ENCODE measurements around the gene PRTN3. TPM values are rescaled to one million over a fixed set of nuclear protein-coding genes. Genes with fewer than 3 reads are reported as not detected.

The PRTN3 gene
- total and polyA plus RNA-seq, 5 donors from 2014 or later: not detected

DNA sequence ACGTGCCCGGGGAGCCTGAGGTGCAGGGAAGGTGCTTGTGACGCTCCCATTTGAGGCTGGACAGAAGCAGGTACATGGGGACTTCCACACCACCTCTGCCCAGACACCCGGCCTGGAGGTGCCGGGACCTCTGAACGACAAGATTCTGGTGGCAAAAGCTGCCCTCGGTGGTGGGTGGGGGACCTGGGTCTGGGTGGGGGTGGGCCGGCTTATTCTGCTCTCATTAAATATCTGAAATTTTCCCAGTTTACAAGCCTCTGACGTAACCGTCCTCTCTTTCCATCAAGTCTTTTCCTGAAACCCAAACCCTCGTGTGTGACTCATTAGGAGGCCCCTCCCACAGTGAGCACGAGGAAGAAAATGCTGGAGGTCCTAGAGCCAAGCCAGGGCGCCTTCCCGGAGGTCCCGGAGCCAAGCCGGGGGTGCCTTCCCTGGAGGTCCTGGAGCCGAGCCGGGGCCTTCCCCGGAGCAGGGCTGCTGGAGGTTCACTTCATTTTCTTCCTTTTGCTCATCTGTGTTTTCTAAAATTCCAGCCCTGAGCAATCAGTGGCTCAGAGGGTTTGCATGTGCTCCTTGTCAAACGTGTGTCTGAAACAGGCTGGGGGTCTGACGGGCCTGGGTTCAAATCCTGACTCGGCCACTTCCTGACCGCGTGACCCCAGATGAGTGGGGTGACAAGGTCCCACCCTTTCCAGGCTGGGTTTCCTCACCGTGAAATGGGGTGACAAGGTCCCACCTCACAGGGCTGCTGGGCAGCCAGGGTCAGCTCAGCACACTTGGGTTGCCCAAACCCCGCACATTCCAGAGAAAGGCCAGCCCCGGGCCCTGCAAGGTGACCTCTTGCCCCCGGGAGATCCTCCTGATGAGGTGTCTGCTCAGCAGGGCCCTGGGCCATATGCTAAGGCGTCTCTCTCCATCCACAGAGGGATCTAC lies 28.7 kb downstream of the PRTN3 start:
- Mint-ChIP-seq H3K27ac (peak overlapping the region in 2 of 3 donors; percentile 32 to 87), H3K4me3 (peak overlapping the region in 2 of 4 donors; percentile 36 to 75), H3K4me1 (peaks cover 0 to 29% (median 9%) of the 10 kb centered on the region in 4 donors), H3K27me3 (peaks cover 5% of the 10 kb centered on the region), H3K9me3 (peaks cover 0 to 3% (median 0%) of the 10 kb centered on the region in 7 donors), H3K36me3 (peaks cover 11% of the 10 kb centered on the region)
- H3K27me3 ChIP-seq (ENCODE audit: control insufficient read depth, insufficient read depth, low read length): no peaks in the 10 kb centered on the region
- H3K4me3 ChIP-seq (ENCODE audit: low read depth, low read length): no peak overlapping the region
- H3K36me3 ChIP-seq (ENCODE audit: control insufficient read depth, insufficient read depth, low read length): peaks cover 10% of the 10 kb centered on the region
- ATAC-seq (ENCODE audit: low read depth in 2 of 2) (no peak), DNase-seq (no peak)
- H3K9me3 ChIP-seq (ENCODE audit: control insufficient read depth in 2 of 2, low read length in 2 of 2): no peaks in the 10 kb centered on the region
- H3K4me1 ChIP-seq (ENCODE audit: control insufficient read depth, insufficient read depth, low read length, poor library complexity, severe bottlenecking): peaks cover 14% of the 10 kb centered on the region
- no peak overlapping the region for H3K27ac ChIP-seq (ENCODE audit: insufficient read depth, low read length, poor library complexity, severe bottlenecking)

DNA sequence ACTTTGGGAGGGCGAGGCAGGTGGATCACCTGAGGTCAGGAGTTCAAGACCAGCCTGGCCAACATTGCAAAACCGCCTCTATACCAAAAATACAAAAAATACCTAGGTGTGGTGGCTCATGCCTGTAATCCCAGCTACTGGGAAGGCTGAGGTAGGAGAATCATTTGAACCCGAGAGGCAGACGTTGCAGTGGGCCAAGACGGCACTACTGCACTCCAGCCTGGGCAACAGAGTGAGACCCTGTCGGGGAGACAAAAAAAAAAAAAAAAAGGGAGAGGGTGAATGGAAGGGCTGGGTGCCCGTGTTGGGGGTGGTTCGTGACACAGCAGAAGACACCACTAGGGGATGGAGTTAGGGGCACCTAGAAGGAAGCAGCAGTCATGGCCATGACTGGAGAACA lies 29.5 kb downstream of the PRTN3 start:
- Mint-ChIP-seq H3K27ac (peak overlapping the region; percentile 32 to 87 (median 87)), H3K9me3 (peaks cover 0 to 3% (median 0%) of the 10 kb centered on the region in 7 donors), H3K27me3 (peaks cover 5% of the 10 kb centered on the region), H3K4me3 (peak overlapping the region in 2 of 4 donors; percentile 36 to 81), H3K36me3 (peaks cover 11% of the 10 kb centered on the region), H3K4me1 (peaks cover 0 to 26% (median 6%) of the 10 kb centered on the region in 4 donors)
- Histone ChIP-seq H3K4me3 (ENCODE audit: low read depth, low read length) (no peak overlapping the region), H3K4me1 (ENCODE audit: control insufficient read depth, insufficient read depth, low read length, poor library complexity, severe bottlenecking) (peaks cover 14% of the 10 kb centered on the region), H3K36me3 (ENCODE audit: control insufficient read depth, insufficient read depth, low read length) (peaks cover 11% of the 10 kb centered on the region), H3K9me3 (ENCODE audit: control insufficient read depth in 2 of 2, low read length in 2 of 2) (no peaks in the 10 kb centered on the region), H3K27me3 (ENCODE audit: control insufficient read depth, insufficient read depth, low read length) (no peaks in the 10 kb centered on the region), H3K27ac (ENCODE audit: insufficient read depth, low read length, poor library complexity, severe bottlenecking) (no peak overlapping the region)
- DNase-seq (no peak), ATAC-seq (ENCODE audit: low read depth in 2 of 2) (no peak)

DNA sequence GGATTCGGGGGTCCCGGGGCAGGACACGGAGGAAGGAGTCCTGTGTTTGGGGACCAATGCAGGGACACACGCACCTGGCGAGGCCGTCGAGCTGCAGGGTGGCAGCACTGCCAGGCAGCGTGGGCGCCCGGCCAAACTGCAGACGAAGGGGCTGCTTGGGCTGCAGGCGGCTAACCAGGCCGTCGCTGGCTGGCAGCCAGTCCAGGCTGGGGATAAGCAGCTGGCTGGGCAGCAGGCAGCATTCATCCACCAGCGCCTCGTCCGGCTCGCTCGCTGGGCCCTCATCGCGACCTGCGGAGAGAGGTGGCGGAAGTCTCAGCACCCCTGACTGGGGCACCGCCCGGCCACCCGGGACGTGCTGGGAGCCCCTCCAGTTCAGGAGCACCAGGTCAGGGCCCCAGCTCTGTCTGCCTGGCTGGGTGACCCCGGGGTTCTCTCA lies 30.2 kb downstream of the PRTN3 start:
- DNase-seq (no peak), ATAC-seq (ENCODE audit: low read depth in 2 of 2) (no peak)
- Mint-ChIP-seq H3K4me1 (peaks cover 0 to 24% (median 6%) of the 10 kb centered on the region in 4 donors), H3K27ac (no peak overlapping the region), H3K9me3 (peaks cover 0 to 3% (median 0%) of the 10 kb centered on the region in 7 donors), H3K27me3 (peaks cover 5% of the 10 kb centered on the region), H3K4me3 (no peak overlapping the region), H3K36me3 (peaks cover 11% of the 10 kb centered on the region)
- Histone ChIP-seq H3K4me3 (ENCODE audit: low read depth, low read length) (no peak overlapping the region), H3K27ac (ENCODE audit: insufficient read depth, low read length, poor library complexity, severe bottlenecking) (no peak overlapping the region), H3K36me3 (ENCODE audit: control insufficient read depth, insufficient read depth, low read length) (peaks cover 17% of the 10 kb centered on the region), H3K27me3 (ENCODE audit: control insufficient read depth, insufficient read depth, low read length) (no peaks in the 10 kb centered on the region), H3K9me3 (ENCODE audit: control insufficient read depth in 2 of 2, low read length in 2 of 2) (no peaks in the 10 kb centered on the region), H3K4me1 (ENCODE audit: control insufficient read depth, insufficient read depth, low read length, poor library complexity, severe bottlenecking) (peaks cover 14% of the 10 kb centered on the region)

DNA sequence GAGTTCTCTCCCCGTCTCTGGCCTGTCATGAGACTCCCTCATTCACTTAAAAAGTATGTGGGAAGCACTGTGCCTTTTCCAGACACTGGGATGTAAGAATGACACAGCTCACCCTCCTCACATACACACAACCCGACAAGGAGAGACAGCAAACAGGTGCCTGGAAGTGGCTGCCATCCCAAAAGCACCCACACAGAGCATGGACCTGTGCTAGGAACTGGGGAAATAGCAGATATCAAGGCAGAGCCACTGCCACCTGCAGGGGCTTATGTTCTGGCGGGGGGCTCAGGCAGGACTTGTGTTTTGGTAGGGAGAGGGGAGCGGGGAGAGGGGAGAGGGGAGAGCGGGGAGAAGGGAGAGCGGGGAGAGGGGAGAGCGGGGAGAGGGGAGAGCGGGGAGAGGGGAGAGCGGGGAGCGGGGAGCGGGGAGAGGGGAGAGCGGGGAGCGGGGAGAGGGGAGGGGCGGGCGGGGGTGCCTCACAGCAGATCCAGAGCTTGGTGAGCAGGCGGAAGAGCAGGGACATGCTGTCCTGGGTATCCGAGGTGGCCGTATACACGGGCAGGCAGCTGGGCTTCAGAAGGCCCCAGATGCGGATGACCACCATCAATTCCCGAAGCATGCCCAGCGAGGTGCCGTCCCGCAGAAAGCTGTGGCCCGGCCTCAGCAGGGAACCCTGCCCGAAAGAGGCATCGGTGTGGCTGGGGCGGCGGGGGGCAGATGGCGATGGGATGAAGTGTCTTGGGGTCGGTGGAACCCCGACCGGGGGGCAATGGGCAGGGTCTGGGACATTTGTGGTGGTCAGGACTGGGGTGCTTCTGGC lies 30.9 kb downstream of the PRTN3 start:
- Histone ChIP-seq H3K4me3 (ENCODE audit: low read depth, low read length) (no peak overlapping the region), H3K27ac (ENCODE audit: insufficient read depth, low read length, poor library complexity, severe bottlenecking) (peak overlapping the region; percentile 70)
- H3K4me3 Mint-ChIP-seq: peak overlapping the region; percentile 83 to 96 (median 90)

DNA sequence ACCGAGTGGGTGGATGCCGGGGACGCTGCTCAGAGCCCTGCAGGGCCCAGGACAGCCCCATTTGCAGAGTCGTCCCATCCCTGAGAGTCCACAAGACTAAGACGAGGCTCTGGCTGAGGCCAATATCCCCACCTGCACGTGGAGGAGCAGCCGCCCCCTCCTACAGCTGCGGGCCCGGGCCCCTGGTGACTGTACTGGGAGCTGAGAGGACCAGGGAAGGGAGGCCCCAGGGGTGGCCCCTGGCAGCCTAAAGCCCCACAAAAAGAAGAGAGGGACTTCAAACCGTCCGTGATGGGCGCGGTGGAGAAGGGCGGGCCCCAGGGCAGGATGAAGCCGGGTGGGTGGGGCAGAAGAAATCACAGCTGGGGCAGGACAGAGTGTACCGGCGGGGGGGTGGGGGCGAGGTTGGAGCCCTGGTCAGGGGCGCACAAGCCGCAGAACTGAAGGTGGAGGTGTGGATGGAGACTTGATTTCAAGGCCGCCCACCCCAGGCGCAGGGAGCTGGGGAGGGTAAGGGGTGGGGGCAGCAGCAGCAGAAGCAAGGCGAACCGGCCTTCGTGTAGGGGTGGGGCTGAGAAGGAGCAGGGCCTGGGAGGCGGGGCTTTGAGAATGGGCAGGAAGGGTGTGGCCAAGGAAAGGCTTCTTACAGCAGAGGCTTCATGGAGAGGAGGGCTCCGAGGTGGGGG lies 31.6 kb downstream of the PRTN3 start:
- Mint-ChIP-seq H3K9me3 (peaks cover 0 to 3% (median 0%) of the 10 kb centered on the region in 7 donors), H3K4me3 (peak overlapping the region; percentile 83 to 96 (median 90)), H3K4me1 (peaks cover 0 to 24% (median 6%) of the 10 kb centered on the region in 4 donors), H3K27me3 (peaks cover 5% of the 10 kb centered on the region), H3K36me3 (peaks cover 13% of the 10 kb centered on the region), H3K27ac (peak overlapping the region; percentile 92 to 94 (median 94))
- peak; percentile 69 to 93 (median 88) for DNase-seq
- peak; percentile 76 to 77 for ATAC-seq (ENCODE audit: low read depth in 2 of 2)
- Histone ChIP-seq H3K4me1 (ENCODE audit: control insufficient read depth, insufficient read depth, low read length, poor library complexity, severe bottlenecking) (peaks cover 14% of the 10 kb centered on the region), H3K36me3 (ENCODE audit: control insufficient read depth, insufficient read depth, low read length) (peaks cover 25% of the 10 kb centered on the region), H3K27ac (ENCODE audit: insufficient read depth, low read length, poor library complexity, severe bottlenecking) (peak overlapping the region; percentile 70), H3K4me3 (ENCODE audit: low read depth, low read length) (no peak overlapping the region), H3K9me3 (ENCODE audit: control insufficient read depth in 2 of 2, low read length in 2 of 2) (no peaks in the 10 kb centered on the region), H3K27me3 (ENCODE audit: control insufficient read depth, insufficient read depth, low read length) (no peaks in the 10 kb centered on the region)

More for the DNA sequence above, 30.9 kb downstream of the PRTN3 start:
- Mint-ChIP-seq H3K9me3 (peaks cover 0 to 3% (median 0%) of the 10 kb centered on the region in 7 donors), H3K27me3 (peaks cover 5% of the 10 kb centered on the region), H3K36me3 (peaks cover 15% of the 10 kb centered on the region), H3K4me1 (peaks cover 0 to 25% (median 6%) of the 10 kb centered on the region in 4 donors), H3K27ac (peak overlapping the region; percentile 92 to 94 (median 94))
- H3K36me3 ChIP-seq (ENCODE audit: control insufficient read depth, insufficient read depth, low read length): peaks cover 21% of the 10 kb centered on the region
- H3K27me3 ChIP-seq (ENCODE audit: control insufficient read depth, insufficient read depth, low read length): no peaks in the 10 kb centered on the region
- H3K9me3 ChIP-seq (ENCODE audit: control insufficient read depth in 2 of 2, low read length in 2 of 2): no peaks in the 10 kb centered on the region
- H3K4me1 ChIP-seq (ENCODE audit: control insufficient read depth, insufficient read depth, low read length, poor library complexity, severe bottlenecking): peaks cover 14% of the 10 kb centered on the region
- ATAC-seq (ENCODE audit: low read depth in 2 of 2): no peak
- peak in 1 of 3 donors; percentile 38 for DNase-seq

DNA sequence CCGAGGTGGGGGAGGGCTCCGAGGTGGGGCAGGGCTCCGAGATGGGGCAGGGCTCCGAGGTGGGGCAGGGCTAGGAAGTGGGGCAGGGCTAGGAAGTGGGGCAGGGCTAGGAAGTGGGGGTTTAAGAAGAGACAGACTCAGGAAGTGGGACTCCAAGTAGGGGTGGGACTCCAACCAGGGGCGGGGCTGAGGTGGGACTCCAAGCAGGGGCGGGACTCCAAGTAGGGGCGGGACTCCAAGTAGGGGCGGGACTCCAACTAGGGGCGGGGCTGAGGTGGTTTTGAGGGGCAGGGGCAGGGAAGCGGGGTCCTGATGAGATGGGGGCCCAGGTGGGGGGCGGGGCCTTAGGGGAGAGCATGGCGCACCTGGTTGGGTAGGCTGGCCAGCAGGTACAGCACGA lies 32.3 kb downstream of the PRTN3 start:
- peak overlapping the region; percentile 33 for H3K27ac ChIP-seq (ENCODE audit: insufficient read depth, low read length, poor library complexity, severe bottlenecking)
- peaks cover 14% of the 10 kb centered on the region for H3K4me1 ChIP-seq (ENCODE audit: control insufficient read depth, insufficient read depth, low read length, poor library complexity, severe bottlenecking)
- Mint-ChIP-seq H3K9me3 (peaks cover 0 to 3% (median 0%) of the 10 kb centered on the region in 7 donors), H3K4me3 (peak overlapping the region in 2 of 4 donors; percentile 16 to 91), H3K27me3 (peaks cover 5% of the 10 kb centered on the region), H3K4me1 (peaks cover 0 to 21% (median 6%) of the 10 kb centered on the region in 4 donors), H3K36me3 (peaks cover 11% of the 10 kb centered on the region), H3K27ac (peak overlapping the region in 1 of 3 donors; percentile 92)
- H3K9me3 ChIP-seq (ENCODE audit: control insufficient read depth in 2 of 2, low read length in 2 of 2): no peaks in the 10 kb centered on the region
- peaks cover 25% of the 10 kb centered on the region for H3K36me3 ChIP-seq (ENCODE audit: control insufficient read depth, insufficient read depth, low read length)
- peak; percentile 81 to 85 for ATAC-seq (ENCODE audit: low read depth in 2 of 2)
- peak; percentile 55 to 94 (median 80) for DNase-seq
- H3K27me3 ChIP-seq (ENCODE audit: control insufficient read depth, insufficient read depth, low read length): no peaks in the 10 kb centered on the region
- H3K4me3 ChIP-seq (ENCODE audit: low read depth, low read length): no peak overlapping the region

DNA sequence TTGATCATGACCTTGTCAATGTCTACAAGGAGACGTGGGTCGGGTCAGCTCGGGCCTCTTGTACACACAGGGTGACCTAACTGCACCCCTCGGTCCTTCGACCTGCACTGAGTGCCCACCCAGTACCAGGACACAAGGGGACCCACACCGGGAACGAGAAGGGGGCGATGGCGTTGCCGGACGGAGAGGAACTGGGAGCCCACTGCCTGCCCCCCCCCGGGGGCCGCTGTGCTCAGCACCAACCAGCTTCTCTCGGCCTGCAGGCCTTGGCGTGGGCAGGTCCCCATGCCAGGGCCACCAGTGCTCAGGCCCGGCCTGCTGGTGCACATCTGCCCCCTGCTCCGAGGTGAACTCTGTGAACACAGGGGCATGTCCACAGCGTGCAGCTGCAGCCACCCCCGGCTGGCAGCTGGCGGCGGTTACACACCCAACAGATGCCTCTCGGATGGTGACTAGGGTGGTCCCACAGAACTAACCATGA lies 32.8 kb downstream of the PRTN3 start:
- Mint-ChIP-seq H3K4me3 (peak overlapping the region in 1 of 4 donors; percentile 13), H3K4me1 (peaks cover 0 to 21% (median 6%) of the 10 kb centered on the region in 4 donors), H3K27ac (no peak overlapping the region), H3K27me3 (peaks cover 5% of the 10 kb centered on the region), H3K36me3 (peaks cover 11% of the 10 kb centered on the region), H3K9me3 (peaks cover 0 to 3% (median 0%) of the 10 kb centered on the region in 7 donors)
- Histone ChIP-seq H3K4me1 (ENCODE audit: control insufficient read depth, insufficient read depth, low read length, poor library complexity, severe bottlenecking) (peaks cover 14% of the 10 kb centered on the region), H3K4me3 (ENCODE audit: low read depth, low read length) (no peak overlapping the region), H3K36me3 (ENCODE audit: control insufficient read depth, insufficient read depth, low read length) (peaks cover 25% of the 10 kb centered on the region), H3K27me3 (ENCODE audit: control insufficient read depth, insufficient read depth, low read length) (no peaks in the 10 kb centered on the region), H3K9me3 (ENCODE audit: control insufficient read depth in 2 of 2, low read length in 2 of 2) (no peaks in the 10 kb centered on the region), H3K27ac (ENCODE audit: insufficient read depth, low read length, poor library complexity, severe bottlenecking) (peak overlapping the region; percentile 33)
- DNase-seq (no peak), ATAC-seq (ENCODE audit: low read depth in 2 of 2) (no peak)
